ENCODE results near the gene TMA7B. TPM values are rescaled to one million over a fixed set of nuclear protein-coding genes. Genes with fewer than 3 reads are reported as not detected.

TMA7B gene
- total RNA-seq, 3 donors from 2014 or later: 0.16 TPM; not detected in 2

DNA sequence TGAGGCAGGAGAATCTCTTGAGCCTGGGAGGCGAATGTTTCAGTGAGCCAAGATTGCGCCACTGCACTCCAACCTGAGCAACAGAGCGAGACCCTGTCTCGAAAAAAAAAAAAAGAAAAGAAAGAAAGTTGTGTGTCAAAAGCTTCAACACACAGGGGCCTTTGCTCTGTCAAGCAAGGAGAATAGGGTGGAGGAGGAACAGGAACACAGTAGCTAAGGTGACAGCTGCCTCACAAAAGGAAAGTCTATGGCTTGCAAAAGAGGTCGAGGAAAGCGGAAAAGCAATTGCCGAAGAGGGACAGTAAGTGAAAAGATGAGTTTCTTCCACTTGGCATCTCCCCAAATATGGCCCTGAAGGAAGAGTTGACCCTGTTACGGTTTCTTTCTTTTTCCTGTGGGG, 26.5 kb upstream of the TMA7B start:
- Histone ChIP-seq H3K27ac (no peak overlapping the region), H3K4me1 (no peaks in the 10 kb centered on the region), H3K9me3 (no peaks in the 10 kb centered on the region), H3K4me3 (no peak overlapping the region), H3K36me3 (no peaks in the 10 kb centered on the region), H3K27me3 (no peaks in the 10 kb centered on the region)
- no peak for TF ChIP-seq CTCF (IDR thresholded peaks at IDR 0.05)
- TF ChIP-seq POLR2A (IDR thresholded peaks at IDR 0.05): no peak
- TF ChIP-seq POLR2AphosphoS5 (IDR thresholded peaks at IDR 0.05): no peak
- intact Hi-C loops (cut with DNase I; ENCODE audit: low total_unique reads): no loop called here
- DNase-seq (ENCODE audit: low spot score in 2 of 2): no peak

DNA sequence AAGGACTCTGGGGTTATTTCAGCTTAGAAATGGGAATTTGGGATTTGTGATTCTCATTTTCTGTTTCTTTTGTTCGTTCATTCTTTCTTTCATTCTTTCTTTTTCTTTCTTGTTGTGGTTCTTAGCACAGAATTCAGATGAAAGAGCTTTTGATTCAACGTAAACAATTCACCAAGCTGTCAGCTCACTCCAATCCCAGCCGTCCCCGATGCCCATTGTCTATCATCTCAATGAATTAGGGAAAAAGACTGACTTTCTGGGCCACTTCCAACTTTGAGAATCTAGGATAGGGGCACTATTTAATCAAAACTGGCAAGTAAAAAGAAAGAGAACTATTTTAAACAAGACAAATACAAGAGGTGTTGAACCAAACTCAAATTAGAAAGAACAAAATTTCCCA, 25.1 kb upstream of the TMA7B start:
- TF ChIP-seq CTCF (IDR thresholded peaks at IDR 0.05): no peak
- TF ChIP-seq POLR2AphosphoS5 (IDR thresholded peaks at IDR 0.05): no peak
- no peak for TF ChIP-seq POLR2A (IDR thresholded peaks at IDR 0.05)

GRCh38 chr22:39935612-39936011, 24.6 kb upstream of the TMA7B start:
- Histone ChIP-seq H3K27me3 (no peaks in the 10 kb centered on the region), H3K27ac (no peak overlapping the region), H3K36me3 (no peaks in the 10 kb centered on the region), H3K4me3 (no peak overlapping the region), H3K9me3 (no peaks in the 10 kb centered on the region), H3K4me1 (no peaks in the 10 kb centered on the region)
- intact Hi-C loops (cut with DNase I; ENCODE audit: low total_unique reads): no loop called here
- no peak for DNase-seq (ENCODE audit: low spot score in 2 of 2)
- TF ChIP-seq POLR2A (IDR thresholded peaks at IDR 0.05) (no peak), CTCF (IDR thresholded peaks at IDR 0.05) (no peak)

More for the DNA sequence above, 25.1 kb upstream of the TMA7B start:
- DNase-seq (ENCODE audit: low spot score in 2 of 2): no peak
- Histone ChIP-seq H3K9me3 (no peaks in the 10 kb centered on the region), H3K36me3 (no peaks in the 10 kb centered on the region), H3K27ac (no peak overlapping the region), H3K4me3 (no peak overlapping the region), H3K27me3 (no peaks in the 10 kb centered on the region), H3K4me1 (no peaks in the 10 kb centered on the region)
- intact Hi-C loops (cut with DNase I; ENCODE audit: low total_unique reads): no loop called here

DNA sequence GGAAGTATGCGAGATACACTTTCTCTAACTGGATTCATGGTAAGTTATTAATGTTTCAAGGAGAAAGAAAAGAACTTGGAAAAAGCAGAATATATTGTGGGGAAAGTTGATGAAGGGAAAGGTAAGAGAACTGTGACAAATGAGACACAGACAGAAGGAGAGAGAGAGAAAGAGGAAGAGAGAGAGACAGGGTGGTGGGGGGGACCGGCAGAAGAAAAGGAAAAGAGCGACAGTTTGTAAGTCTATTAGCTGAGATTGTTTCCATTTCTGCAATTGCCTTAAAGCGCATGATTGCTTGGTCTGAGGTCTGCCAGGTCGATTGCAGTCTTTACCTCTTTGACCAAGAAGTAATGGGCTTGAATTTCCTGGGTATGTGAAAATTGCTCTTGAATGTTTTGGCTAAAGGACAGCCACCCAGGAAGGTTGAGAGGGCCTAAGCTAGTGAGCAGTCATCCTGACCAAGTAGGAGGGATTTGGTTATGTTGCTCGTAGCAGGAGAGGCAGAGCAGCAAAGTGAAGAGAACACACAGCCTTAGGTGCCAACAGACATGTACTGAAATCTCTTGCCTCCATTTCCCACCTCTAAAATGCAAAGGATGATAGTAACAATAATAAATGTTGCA, 23.6 kb upstream of the TMA7B start:
- no peak overlapping the region for H3K4me3 ChIP-seq
- no peaks in the 10 kb centered on the region for H3K36me3 ChIP-seq
- intact Hi-C loops (cut with DNase I; ENCODE audit: low total_unique reads): no loop called here
- H3K27ac ChIP-seq: no peak overlapping the region
- no peaks in the 10 kb centered on the region for H3K4me1 ChIP-seq
- no peak for DNase-seq (ENCODE audit: low spot score in 2 of 2)
- TF ChIP-seq CTCF (IDR thresholded peaks at IDR 0.05) (no peak), POLR2AphosphoS5 (IDR thresholded peaks at IDR 0.05) (no peak), POLR2A (IDR thresholded peaks at IDR 0.05) (no peak)
- H3K9me3 ChIP-seq: no peaks in the 10 kb centered on the region
- no peaks in the 10 kb centered on the region for H3K27me3 ChIP-seq

DNA sequence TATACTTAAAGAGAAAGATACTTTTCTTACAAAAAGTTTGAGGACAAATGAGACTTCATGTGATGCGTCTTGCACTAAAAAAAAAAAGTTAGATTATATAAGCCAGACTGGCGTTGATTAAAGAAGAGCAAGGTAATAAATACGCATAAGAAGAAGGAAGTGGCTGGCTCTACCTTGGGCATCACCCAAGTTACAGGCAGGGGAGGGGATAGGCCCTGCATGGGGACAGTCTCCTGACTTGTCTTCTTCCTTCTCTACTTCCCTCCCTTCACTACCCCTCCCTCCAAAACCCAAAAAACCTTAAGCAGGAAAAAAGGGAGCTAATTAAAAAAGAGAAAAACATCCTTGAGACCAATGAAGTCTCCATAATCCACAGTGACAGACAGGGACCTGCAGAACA, 22.3 kb upstream of the TMA7B start:
- H3K27ac ChIP-seq: no peak overlapping the region
- intact Hi-C loops (cut with DNase I; ENCODE audit: low total_unique reads): no loop called here
- H3K27me3 ChIP-seq: no peaks in the 10 kb centered on the region
- H3K9me3 ChIP-seq: no peaks in the 10 kb centered on the region
- TF ChIP-seq CTCF (IDR thresholded peaks at IDR 0.05): no peak
- no peak for TF ChIP-seq POLR2A (IDR thresholded peaks at IDR 0.05)
- TF ChIP-seq POLR2AphosphoS5 (IDR thresholded peaks at IDR 0.05): no peak
- no peaks in the 10 kb centered on the region for H3K36me3 ChIP-seq
- no peaks in the 10 kb centered on the region for H3K4me1 ChIP-seq
- H3K4me3 ChIP-seq: no peak overlapping the region
- no peak for DNase-seq (ENCODE audit: low spot score in 2 of 2)
